ENCODE measurements around the gene TMEM168. TPM values are rescaled to one million over a fixed set of nuclear protein-coding genes. Genes with fewer than 3 reads are reported as not detected.

TMEM168 gene
- total RNA-seq, 1 donor from 2014 or later: 9.5 TPM

- DNase-seq (ENCODE audit: low read depth in 2 of 2): no peak
Measured at GRCh38 chr7:112721366-112721765, 68.8 kb downstream of the TMEM168 start.

- no peak for DNase-seq (ENCODE audit: low read depth in 2 of 2)
Measured at GRCh38 chr7:112715525-112715924, 74.7 kb downstream of the TMEM168 start.

GRCh38 chr7:112714917-112715316 lies 75.3 kb downstream of the TMEM168 start:
- DNase-seq (ENCODE audit: low read depth in 2 of 2): no peak
